Endothelial cell of umbilical vein (primary cell): ENCODE data around the gene ANKRD33. TPM values are rescaled to one million over a fixed set of nuclear protein-coding genes. Genes with fewer than 3 reads are reported as not detected.

Experiments used
- BruUV-seq: library from RNA; stranded (reverse); fragments of 400-500 nt; replicated peaks from 2 replicates; lab custom pipeline; 2021; lab: Mats Ljungman, UMichigan
- CTCF ChIA-PET: fragments of 300-600, 350-600 bp; sonication (Branson Sonifier 250); formaldehyde crosslinking; loops from one replicate; lab custom pipeline; 2021; ENCODE audit warnings: antibody characterized with exemption, inconsistent platforms; lab: Charles Lee
- POLR2A ChIA-PET: fragments of 300-600, 350-600 bp; sonication (Branson Sonifier 250); formaldehyde crosslinking; loops from one replicate; lab custom pipeline; 2021; ENCODE audit warnings: antibody characterized with exemption, inconsistent platforms; lab: Charles Lee
- DNase-seq: peaks from one replicate; pipeline ENCODE4 v3.0.0-alpha.2; 2011; ENCODE audit warnings: low read depth, low spot score
- FAIRE-seq: peaks from 2 replicates; lab custom pipeline; 2011; peaks lifted over from hg19 to GRCh38; lab: Jason Lieb, UNC
- H2AFZ ChIP-seq: 2 replicates; pipeline ENCODE4 v1.6.0; 2012; ENCODE audit warnings: low read depth, low read length, control low read depth, inconsistent platforms
- H3K27ac ChIP-seq: 2 replicates; pipeline ENCODE4 v1.5.1; 2011; ENCODE audit warnings: low read depth, mild to moderate bottlenecking, control low read depth, low read length, moderate library complexity; ENCODE audit not compliant: insufficient read depth
- H3K27me3 ChIP-seq, 2 experiments: 2 replicates each; pipeline versions ENCODE4 v1.6.0 to v1.6.1; 2011; ENCODE audit warnings: low read length in 2 of 2, mixed read lengths in 1 of 2; ENCODE audit not compliant: control insufficient read depth in 2 of 2, insufficient read depth in 2 of 2
- H3K36me3 ChIP-seq, 2 experiments: 2 replicates in 1 of 2; 3 replicates in 1 of 2; pipeline ENCODE4 v1.5.1; 2011; ENCODE audit warnings: low read length in 2 of 2, mild to moderate bottlenecking in 1 of 2, moderate library complexity in 1 of 2; ENCODE audit not compliant: control insufficient read depth in 2 of 2, insufficient read depth in 2 of 2; ENCODE audit errors: extremely low read depth in 1 of 2
- H3K4me1 ChIP-seq: 3 replicates; pipeline ENCODE4 v1.5.1; 2011; ENCODE audit warnings: mild to moderate bottlenecking, low read length; ENCODE audit not compliant: control insufficient read depth, insufficient read depth; ENCODE audit errors: extremely low read depth
- H3K4me2 ChIP-seq: 2 replicates; pipeline ENCODE4 v1.6.1; 2011; ENCODE audit warnings: low read length, control low read depth, mixed read lengths; ENCODE audit not compliant: insufficient read depth
- H3K4me3 ChIP-seq, 3 experiments: fragments of 200-600 bp in 1 of 3; sonication (generic), shearing (Covaris generic) in 1 of 3; replicated peaks in 1 of 3; 2 replicates each; pipeline ENCODE4 v1.5.1; 2011 to 2016; ENCODE audit warnings: control low read depth in 3 of 3, low read length in 3 of 3, mild to moderate bottlenecking in 2 of 3, inconsistent platforms in 1 of 3, low read depth in 1 of 3, moderate library complexity in 1 of 3; ENCODE audit not compliant: insufficient read depth in 1 of 3
- H3K79me2 ChIP-seq: 2 replicates; pipeline ENCODE4 v1.6.0; 2012; ENCODE audit warnings: low read length, inconsistent platforms; ENCODE audit not compliant: control insufficient read depth, insufficient read depth
- H3K9ac ChIP-seq: replicated peaks from 2 replicates; pipeline ENCODE3; 2011; ENCODE audit warnings: low read length, control low read depth; ENCODE audit not compliant: insufficient read depth; ENCODE audit errors: extremely low read depth
- H3K9me1 ChIP-seq: replicated peaks from 3 replicates; pipeline ENCODE4 v1.6.0; 2011; ENCODE audit warnings: mild to moderate bottlenecking, low read length; ENCODE audit not compliant: control insufficient read depth, insufficient read depth; ENCODE audit errors: extremely low read depth
- H3K9me3 ChIP-seq: replicated peaks from 2 replicates; pipeline ENCODE4 v1.5.1; 2012; ENCODE audit warnings: low read length, inconsistent platforms; ENCODE audit not compliant: control insufficient read depth, insufficient read depth
- H4K20me1 ChIP-seq: replicated peaks from 2 replicates; pipeline ENCODE3; 2011; ENCODE audit warnings: mild to moderate bottlenecking, low read length; ENCODE audit not compliant: control insufficient read depth, insufficient read depth; ENCODE audit errors: extremely low read depth
- FOS ChIP-seq: IDR thresholded peaks from 2 replicates; pipeline ENCODE4 v1.6.1; 2011; ENCODE audit warnings: mild to moderate bottlenecking, low read length, moderate library complexity, borderline replicate concordance; ENCODE audit not compliant: insufficient read depth
- dilution Hi-C: fragments of 300-500 bp; cut with MboI; formaldehyde crosslinking; loops from one replicate; pipeline ENCODE4 v1.15.0; 2019; ENCODE audit warnings: low sequenced_read_pairs; ENCODE audit not compliant: extremely low pct_ligation_motif_present
- intact Hi-C: fragments of 100-400 bp; cut with micrococcal nuclease; formaldehyde crosslinking; loops from one replicate; pipeline ENCODE4 v1.10.0; 2022
- polyA plus RNA-seq, 4 experiments: library from polyadenylated mRNA; depleted of rRNA in 3 of 4; stranded (reverse) in 3 of 4; unstranded in 1 of 4; fragments of >200 nt; gene quantifications; 2 replicates each; pipeline versions ENCODE4 v1.2.1 to v1.2.3, GENCODE V29; 2011 to 2012; ENCODE audit warnings: missing spikeins in 1 of 4
- total RNA-seq: library from RNA; stranded (reverse); gene quantifications from 2 replicates; pipeline ENCODE4 v1.2.3, GENCODE V29; 2021
- TF ChIP-seq, protein P1 (sequence below), 2 donors: IDR thresholded peaks; 1 replicate in 1 of 2; 2 replicates in 1 of 2; pipeline ENCODE4 v1.5.1; 2011; ENCODE audit warnings: low read length in 2 of 2, mild to moderate bottlenecking in 2 of 2, moderate library complexity in 2 of 2, control low read depth in 1 of 2, inconsistent platforms in 1 of 2, low read depth in 1 of 2; ENCODE audit not compliant: insufficient read depth in 1 of 2; ENCODE audit errors: extremely low read depth in 1 of 2

The ANKRD33 gene
- total and polyA plus RNA-seq, 2 donors (not counting 3 experiments of a cell fraction or from before 2014, with no cell fraction given): 0.80 to 1.2 TPM

DNA sequence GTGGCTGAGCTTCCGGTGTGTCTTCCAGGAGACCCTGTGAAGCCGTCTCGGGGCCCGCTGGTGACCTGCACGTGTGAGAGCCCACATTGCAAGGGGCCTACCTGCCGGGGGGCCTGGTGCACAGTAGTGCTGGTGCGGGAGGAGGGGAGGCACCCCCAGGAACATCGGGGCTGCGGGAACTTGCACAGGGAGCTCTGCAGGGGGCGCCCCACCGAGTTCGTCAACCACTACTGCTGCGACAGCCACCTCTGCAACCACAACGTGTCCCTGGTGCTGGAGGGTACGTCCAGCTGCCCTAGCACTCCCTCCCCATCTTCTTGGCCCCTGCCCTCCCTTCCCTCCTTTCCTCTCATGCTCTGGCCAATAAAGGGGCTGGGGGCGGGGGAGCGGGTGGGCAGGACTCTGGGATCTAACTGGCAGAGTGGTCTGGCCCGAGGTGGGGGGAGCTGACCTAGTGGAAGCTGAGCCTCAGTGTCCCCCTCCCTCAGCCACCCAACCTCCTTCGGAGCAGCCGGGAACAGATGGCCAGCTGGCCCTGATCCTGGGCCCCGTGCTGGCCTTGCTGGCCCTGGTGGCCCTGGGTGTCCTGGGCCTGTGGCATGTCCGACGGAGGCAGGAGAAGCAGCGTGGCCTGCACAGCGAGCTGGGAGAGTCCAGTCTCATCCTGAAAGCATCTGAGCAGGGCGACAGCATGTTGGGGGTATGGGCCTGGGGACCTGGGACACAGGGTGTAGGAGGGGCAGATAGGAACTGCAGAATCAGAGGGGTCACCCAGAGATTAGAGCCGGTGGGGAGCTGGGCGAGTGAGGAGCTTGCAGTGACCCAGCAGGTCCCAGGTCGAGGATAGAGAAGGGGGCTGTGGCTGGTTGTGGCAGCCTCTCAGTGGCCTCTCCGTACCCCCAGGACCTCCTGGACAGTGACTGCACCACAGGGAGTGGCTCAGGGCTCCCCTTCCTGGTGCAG lies 25.4 kb downstream of the ANKRD33 start:
- Histone ChIP-seq H3K27me3 (no peaks in the 10 kb centered on the region), H3K9me1 (no peaks in the 10 kb centered on the region), H3K79me2 (peaks cover 90% of the 10 kb centered on the region), H3K36me3 (peaks cover 25 to 42% of the 10 kb centered on the region in 2 experiments), H3K9me3 (no peaks in the 10 kb centered on the region), H3K4me2 (peak overlapping the region; percentile 96), H2AFZ (no peak overlapping the region), H4K20me1 (no peaks in the 10 kb centered on the region), H3K9ac (peak overlapping the region; percentile 48), H3K27ac (peak overlapping the region; percentile 99), H3K4me3 (peak overlapping the region; percentile 5 to 57 (median 44)), H3K4me1 (peaks cover 59% of the 10 kb centered on the region)
- DNase-seq (no peak), FAIRE-seq (no peak)
- intact Hi-C loops: no loop called here
- dilution Hi-C loops: no loop called here
- BruUV-seq: no TSS peak
- TF ChIP-seq, protein P1, sequence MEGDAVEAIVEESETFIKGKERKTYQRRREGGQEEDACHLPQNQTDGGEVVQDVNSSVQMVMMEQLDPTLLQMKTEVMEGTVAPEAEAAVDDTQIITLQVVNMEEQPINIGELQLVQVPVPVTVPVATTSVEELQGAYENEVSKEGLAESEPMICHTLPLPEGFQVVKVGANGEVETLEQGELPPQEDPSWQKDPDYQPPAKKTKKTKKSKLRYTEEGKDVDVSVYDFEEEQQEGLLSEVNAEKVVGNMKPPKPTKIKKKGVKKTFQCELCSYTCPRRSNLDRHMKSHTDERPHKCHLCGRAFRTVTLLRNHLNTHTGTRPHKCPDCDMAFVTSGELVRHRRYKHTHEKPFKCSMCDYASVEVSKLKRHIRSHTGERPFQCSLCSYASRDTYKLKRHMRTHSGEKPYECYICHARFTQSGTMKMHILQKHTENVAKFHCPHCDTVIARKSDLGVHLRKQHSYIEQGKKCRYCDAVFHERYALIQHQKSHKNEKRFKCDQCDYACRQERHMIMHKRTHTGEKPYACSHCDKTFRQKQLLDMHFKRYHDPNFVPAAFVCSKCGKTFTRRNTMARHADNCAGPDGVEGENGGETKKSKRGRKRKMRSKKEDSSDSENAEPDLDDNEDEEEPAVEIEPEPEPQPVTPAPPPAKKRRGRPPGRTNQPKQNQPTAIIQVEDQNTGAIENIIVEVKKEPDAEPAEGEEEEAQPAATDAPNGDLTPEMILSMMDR (IDR thresholded peaks at IDR 0.05; ENCODE audit: extremely low read depth in 1 of 2, insufficient read depth in 1 of 2, low read depth in 1 of 2, low read length in 2 of 2): peak; percentile 45 to 50
- no peak for TF ChIP-seq FOS
- POLR2A ChIA-PET: interaction anchor here (1.6 to 2.1 kb wide), 3 partner anchors 9 to 93 kb away, joined by 6 to 12 read pairs (median 7); partner anchors contain the start of gene TAMALIN
- CTCF ChIA-PET: interaction anchor here (0.8 to 11.4 kb wide), 10 partner anchors 10 to 493 kb away, joined by 3 to 286 read pairs (median 4); partner anchors contain the start of gene ANKRD33
